ENCODE results near the gene BMF.

BMF gene

DNA sequence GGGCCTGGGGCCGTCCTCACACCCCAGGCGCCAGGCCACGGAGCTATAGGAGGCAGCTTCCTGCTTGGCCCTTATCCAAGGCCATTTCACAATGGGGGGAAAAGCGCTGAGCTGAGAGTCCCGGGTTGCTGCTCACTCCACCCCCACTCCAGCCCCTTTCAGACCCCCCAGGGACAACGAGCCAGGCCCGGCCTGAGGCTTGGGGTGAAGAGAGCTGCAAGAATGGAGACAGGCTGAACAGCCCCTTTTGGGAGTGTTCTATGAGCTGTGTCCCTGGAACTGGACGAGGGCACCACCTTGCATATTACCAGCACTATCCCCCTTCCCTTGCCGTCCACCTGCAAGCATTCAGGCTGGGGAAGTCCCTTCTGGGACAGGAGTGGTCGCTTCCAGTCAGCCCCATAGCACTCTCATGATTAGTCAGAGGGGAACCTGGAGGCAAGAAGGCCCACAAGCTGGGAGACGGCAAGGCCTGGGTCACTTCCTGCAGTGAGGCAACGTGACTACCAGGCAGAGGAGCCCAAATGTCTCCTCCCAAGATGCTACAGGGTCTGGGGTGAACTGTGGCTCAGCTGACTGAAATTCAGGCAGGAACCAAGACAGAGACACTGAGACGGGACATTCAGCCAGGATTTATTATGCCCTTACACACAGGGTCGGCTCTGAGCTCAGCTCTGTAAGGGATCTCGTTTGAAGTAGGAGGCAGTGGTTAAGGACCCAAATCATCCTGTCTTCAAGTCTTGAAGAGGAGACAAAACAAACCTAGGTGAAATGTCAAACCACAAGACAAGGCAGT lies 61.1 kb downstream of the BMF start:
- peak in 1 of 2 experiments; percentile 62 for DNase-seq

DNA sequence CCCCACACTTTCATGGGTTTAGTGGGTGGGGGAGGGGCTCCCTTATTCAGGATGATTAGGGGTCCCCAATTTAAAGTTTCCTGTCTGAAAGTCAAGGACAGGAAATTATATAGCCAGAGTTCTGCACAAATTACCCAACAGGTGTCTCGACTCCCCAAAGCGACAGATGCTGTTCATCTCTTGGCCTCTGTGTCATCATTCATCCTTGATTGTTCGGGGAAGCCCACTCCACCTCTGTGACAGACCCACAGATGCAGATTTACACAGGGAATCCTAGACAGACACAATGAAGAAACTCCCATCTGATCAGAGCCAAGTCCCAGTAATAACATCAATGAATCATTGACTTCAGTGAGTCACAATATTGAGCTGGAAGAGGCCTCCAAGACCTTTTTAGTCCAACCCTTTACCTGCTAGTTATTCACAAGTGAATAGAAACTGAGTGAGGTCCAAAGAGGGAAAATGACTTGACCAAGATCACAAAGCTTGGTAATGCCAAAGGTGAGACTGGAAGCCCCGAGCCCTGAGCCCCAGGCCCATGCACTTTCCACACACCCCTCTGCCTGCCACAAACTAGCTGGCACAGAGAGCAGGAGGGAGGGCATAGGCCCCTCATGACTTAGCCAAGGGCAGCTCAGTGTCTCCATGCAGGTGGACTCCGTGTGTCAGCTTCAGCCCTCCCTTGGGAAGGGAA lies 61.8 kb downstream of the BMF start:
- peak in 1 of 2 experiments; percentile 40 for DNase-seq

DNA sequence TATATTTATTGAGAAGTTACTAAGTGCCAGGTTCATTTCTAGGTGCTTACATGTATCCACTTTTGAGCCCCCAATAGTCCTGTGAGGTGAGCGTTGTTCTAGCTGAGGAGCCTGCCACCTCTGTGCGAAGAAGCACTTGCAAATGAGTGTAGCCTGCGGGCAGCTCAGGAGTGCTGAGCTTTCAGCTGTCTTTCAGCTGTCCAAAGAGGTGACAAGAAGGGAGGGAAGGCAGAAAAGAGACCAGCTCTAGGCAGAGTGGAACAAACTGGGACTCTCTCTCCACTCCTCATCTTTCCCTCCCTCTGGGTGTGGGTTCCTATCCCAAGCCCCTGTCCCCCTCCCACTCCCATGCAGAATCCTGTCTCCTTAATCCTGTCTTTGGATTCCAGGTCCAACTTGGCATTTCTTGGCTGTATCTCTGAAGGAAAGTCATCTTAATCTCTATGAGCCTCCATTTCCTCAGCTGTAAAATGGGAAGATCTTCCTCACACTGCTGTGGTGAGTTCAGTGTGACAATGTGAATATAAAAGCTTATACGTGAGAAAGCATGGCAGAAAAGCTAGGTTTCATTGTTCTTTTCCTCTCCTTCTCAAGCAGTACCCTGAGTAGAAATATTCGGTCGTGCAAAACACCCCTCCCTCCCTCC lies 63.0 kb downstream of the BMF start:
- no peak for DNase-seq

DNA sequence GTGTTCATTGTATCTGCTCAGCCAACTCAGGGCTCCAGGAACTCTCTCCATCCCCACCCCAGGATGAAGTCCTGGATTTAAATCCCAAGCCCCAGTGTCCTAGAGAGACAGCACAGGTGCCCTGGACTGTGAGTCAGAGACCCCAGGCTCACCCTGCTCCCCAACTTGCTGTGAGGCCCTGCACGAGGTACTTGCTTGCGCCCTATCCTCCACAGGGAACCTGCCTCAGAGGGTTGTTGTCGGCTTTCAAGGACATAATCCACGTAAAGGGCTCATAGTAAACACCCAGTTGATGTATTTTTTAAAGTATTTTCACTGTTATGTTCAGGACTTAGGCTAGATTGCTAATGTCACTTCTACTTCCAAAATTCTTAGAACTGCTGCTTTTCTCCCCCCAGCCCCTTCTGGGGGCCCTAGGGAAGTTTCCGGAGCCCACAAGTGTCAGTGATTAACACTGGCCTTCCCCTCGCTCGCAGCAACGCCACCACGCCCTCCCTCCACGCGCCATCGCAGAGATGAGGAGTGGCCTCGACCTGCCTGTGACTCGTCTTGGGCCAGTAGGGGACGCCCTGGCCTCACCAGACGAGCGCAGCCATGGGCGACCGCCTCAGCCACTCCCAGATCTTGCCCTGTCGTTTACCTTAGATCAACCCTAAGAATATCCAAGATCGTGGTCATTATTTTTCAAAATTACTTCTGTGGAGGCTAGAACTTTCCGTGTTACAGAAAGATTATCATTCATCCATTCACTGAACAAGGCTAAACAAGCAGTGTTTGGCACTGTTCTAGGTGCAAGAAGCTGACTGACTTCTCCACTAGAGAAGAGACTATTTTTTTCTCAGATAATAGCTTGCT lies 63.7 kb downstream of the BMF start:
- DNase-seq: peak; percentile 61 to 77

DNA sequence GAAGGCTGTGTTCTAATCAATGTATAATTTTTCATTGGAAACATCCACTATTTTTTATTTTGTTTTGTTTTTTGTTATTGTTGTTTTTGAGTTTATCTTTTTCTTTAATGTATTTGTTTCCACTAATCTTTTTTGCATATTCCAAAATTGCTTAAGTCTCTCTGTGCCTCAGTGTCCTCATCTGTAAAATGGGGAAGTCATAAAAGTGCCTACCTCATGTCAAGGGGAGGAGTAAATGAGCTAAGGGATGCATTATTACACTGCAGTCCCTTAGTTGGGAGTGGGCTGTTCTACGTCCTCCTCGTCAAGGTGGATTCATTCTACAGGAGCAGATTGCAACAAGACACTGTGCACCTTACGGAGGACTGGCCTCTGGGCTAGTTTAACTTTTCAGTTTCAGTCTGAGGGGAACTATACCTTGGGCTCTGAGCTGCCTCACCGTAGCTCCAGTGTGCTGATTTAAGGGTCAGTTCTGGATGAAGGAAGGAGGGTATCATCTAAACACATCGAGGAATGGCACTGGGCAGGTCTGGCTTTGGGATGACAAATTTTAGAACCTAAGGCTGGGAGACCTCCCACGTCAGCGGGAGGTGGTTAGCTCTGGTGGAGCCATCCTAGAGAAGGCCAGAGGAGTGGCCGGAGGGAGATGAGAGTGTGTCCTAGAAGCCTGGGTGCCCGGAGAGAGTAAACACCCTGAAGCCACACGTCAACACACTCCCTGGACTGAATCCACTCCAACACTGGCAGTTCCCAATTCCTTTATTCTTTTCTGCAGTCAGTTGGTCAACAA lies 64.6 kb downstream of the BMF start:
- DNase-seq: no peak

DNA sequence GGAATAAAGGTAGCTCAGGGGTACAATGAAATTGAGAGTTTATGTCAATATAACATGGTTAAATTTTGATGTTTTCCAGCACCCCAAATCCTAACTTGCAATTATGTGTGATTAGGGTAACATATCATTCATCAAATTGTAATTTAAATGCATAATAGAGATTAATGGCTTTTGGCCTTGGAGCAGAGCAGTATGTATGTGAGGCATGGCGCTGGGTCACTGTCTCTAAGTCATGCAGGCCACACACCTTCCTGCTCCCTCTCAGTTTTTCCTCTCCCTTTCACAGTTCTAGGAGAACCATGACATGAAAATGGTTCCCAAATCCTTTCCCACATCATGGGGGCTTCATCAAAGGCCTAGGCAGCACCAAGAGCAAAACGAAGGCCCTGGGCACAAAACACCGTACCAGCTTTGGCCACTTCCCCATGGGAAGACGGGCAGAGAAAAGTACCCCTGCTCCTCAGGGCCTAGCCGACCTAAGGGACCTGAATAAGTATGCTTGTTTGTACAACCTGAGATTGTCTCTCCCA lies 65.8 kb downstream of the BMF start:
- DNase-seq: no peak

DNA sequence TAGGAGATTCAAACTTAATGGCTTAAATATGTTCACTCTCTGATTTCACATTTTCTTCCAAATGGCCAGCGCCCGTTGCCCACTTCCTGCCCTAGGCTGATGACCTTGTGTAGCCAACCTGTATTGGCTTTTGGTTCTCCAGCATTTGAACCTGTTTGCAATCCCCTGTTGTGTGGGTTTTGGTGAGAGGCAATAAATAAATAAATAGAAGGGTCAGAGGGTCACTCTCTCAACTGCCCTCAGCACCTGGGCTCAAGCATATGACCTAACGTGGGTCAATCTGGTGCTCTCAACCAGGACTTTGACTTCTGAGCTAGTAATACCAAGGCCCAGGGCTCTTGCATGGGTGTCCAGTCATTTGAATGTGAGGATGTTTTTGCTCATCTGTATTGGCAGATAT lies 67.9 kb downstream of the BMF start:
- no peak for DNase-seq

DNA sequence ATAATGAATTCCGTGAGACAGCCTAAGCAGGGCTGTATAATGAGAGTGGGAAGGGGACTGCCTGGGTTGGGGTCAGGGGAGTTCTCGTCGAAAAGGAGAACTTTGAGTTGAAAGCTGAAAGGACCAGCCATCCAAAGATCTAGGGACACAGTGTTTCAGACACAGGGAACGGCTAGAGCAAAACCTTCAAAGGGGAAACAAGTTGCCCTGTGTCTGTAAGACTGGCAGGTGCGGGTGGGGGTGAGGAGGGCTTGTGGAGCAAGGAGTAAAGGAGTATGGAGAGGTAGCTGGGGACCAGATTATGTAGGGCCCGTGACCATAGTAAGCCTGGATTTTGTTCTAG lies 68.4 kb downstream of the BMF start:
- DNase-seq: no peak

DNA sequence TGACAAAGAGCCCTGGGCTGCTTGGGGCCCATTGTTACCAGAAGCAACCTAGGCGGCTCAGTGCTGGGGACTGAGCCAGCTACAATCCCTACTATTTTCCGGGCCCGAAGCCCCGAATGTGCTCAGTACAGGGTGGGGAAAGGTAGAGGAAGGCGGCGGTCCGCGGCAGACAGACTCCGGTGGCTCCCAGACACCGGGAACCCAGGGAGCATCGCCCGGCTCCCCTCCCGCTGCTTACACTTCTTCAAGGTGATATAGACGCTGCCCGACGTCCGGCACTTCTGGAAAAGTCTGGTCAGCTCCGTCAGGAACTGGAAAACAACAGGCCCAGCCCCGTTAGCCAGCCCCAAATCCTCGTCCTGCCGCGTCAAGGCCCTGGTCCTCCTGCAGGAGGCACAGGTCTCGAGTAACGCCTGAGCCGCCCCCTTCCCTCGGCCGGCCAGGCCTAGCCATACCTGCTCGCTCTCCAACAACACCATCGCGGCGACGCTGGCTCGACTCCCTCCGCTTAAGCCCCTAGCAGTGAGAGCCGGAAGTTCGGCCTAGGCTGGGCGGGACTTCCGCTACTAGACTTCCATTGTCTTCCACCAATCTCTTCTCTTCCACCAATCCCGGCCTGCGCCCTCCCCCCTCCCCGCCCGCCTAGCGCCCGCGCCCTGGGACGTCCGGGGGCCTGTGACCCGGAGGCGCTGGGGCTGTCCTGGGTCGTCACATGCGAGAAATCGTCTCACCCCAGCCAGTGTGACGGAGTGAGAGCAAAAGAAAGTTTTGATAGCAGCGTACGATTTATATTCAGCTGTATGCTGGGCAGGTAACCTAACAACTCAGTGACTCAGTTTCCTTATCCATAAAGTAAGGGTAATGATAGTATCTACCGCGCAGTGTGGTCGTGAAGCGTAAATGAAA lies 69.8 kb downstream of the BMF start, which contains the start of gene SRP14:
Gene SRP14, minus strand, starts transcription at position 544 of the 906 bp plus-strand sequence. Its CDS starts 65 bp downstream, at position 479.
- DNase-seq: peak; percentile 86 to 87

DNA sequence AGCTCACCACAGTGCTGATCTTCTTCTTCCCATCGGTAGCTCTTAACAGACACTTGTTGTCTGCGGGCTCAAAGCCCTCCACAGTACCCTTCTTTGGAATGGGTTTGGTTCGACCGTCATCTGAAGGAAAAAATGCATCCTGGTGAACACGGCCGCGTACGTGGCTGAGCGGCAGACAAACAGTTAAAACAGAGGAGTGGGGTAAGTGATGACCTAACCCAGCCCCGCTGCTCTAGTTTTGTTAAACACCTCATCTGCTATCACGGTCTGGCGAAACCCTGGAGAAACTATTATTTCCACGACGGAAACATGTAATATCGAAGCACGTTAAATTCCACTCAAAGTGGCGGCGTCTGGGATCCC lies 70.4 kb downstream of the BMF start:
- no peak for DNase-seq

All from SHP77 (cell line).